AG04450 (cell line): ENCODE results near the gene BNC2. TPM values are rescaled to one million over a fixed set of nuclear protein-coding genes. Genes with fewer than 3 reads are reported as not detected.

Experiments used
- CTCF ChIA-PET: fragments of 300-600, 350-600 bp; formaldehyde crosslinking; extraction: SDS; loops from one replicate; lab custom pipeline; 2022; ENCODE audit warnings: antibody characterized with exemption, inconsistent platforms; lab: Charles Lee
- POLR2A ChIA-PET: fragments of 350-600 bp; formaldehyde crosslinking; extraction: SDS; loops from one replicate; lab custom pipeline; 2021; ENCODE audit warnings: antibody characterized with exemption, inconsistent platforms; lab: Yijun Ruan, JAX
- DNase-seq: peaks from one replicate; pipeline ENCODE4 v3.0.0-alpha.2; 2011; ENCODE audit warnings: low read depth, low spot score
- H3K27ac ChIP-seq: one replicate; pipeline ENCODE4 v1.5.1; 2012; ENCODE audit warnings: low read depth, low read length, control low read depth
- H3K27me3 ChIP-seq: one replicate; pipeline ENCODE4 v1.6.0; 2012; ENCODE audit warnings: low read length; ENCODE audit not compliant: control insufficient read depth, insufficient read depth
- H3K4me3 ChIP-seq: 2 replicates; pipeline ENCODE4 v1.5.1; 2011; ENCODE audit warnings: mild to moderate bottlenecking, low read depth, low read length, control low read depth
- H3K9me3 ChIP-seq: 2 replicates; pipeline ENCODE4 v1.5.1; 2012; ENCODE audit warnings: low read length; ENCODE audit not compliant: control insufficient read depth, insufficient read depth
- polyA plus RNA-seq: library from polyadenylated mRNA; depleted of rRNA; stranded (reverse); fragments of >200 nt; gene quantifications from 2 replicates; pipeline ENCODE4 v1.2.3, GENCODE V29; 2011
- TF ChIP-seq, protein P1 (sequence below): IDR thresholded peaks from 2 replicates; pipeline ENCODE4 v1.5.1; 2011; ENCODE audit warnings: low read depth, low read length, control low read depth, inconsistent platforms

BNC2 gene
- polyA plus RNA-seq, 1 experiment = 49.0 TPM

DNA sequence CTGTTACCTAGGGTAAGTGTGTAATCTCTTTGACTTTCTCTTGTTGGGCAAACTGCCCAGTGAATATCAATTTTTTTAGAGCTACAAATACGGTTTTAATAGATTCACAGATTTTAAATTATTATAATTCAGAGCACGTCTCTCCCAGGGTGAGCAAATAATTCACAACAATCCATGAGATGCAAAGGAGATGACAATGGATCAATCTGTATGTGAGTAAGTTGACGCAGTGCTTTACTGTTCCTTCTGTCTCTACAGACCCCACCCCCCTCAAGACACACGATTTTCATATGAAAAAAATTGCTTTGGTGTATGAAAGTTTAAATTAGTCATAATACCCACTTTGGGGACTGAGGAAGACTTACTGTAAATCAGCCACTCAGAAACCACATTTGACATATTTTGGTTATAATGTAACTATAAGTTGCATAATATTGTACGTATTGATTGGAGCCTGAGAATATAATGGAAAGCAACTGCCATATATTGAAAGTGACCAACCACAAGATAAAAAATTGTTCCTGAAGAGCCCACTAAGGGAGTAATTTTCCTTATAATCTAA, 201.7 kb downstream of the BNC2 start:
- H3K27me3 ChIP-seq = no peaks in the 10 kb centered on the region
- ChIA-PET POLR2A (no interaction called here), CTCF (no interaction called here)
- no peaks in the 10 kb centered on the region for H3K9me3 ChIP-seq
- TF ChIP-seq, protein P1, sequence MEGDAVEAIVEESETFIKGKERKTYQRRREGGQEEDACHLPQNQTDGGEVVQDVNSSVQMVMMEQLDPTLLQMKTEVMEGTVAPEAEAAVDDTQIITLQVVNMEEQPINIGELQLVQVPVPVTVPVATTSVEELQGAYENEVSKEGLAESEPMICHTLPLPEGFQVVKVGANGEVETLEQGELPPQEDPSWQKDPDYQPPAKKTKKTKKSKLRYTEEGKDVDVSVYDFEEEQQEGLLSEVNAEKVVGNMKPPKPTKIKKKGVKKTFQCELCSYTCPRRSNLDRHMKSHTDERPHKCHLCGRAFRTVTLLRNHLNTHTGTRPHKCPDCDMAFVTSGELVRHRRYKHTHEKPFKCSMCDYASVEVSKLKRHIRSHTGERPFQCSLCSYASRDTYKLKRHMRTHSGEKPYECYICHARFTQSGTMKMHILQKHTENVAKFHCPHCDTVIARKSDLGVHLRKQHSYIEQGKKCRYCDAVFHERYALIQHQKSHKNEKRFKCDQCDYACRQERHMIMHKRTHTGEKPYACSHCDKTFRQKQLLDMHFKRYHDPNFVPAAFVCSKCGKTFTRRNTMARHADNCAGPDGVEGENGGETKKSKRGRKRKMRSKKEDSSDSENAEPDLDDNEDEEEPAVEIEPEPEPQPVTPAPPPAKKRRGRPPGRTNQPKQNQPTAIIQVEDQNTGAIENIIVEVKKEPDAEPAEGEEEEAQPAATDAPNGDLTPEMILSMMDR = no peak
- no peak for DNase-seq
- no peak overlapping the region for H3K27ac ChIP-seq
- H3K4me3 ChIP-seq = no peak overlapping the region

DNA sequence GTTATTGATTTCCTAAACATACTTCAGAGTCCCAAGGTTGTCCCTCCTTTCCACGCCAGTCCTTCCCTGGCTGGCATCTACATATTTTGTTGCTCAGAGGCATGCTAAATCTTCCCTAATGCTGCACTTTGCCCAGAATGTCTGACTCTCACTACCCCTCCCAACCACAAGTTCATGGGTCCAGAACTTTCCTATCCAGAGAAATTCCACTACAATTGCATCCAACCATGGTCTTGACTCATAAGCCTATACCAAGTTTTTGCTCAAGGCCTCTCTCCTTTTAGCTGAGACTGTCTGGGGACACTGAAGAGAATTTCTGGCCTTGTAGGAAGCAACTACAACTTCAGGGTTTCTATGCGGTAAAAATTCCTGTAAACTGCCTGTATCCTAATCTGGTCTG, 206.3 kb downstream of the BNC2 start:
- TF ChIP-seq, protein P1 = no peak
- CTCF ChIA-PET = no interaction called here

GRCh38 chr9:16661816-16662215, 208.7 kb downstream of the BNC2 start:
- Histone ChIP-seq H3K27me3 (no peaks in the 10 kb centered on the region), H3K4me3 (no peak overlapping the region), H3K9me3 (no peaks in the 10 kb centered on the region), H3K27ac (no peak overlapping the region)
- TF ChIP-seq, protein P1 = no peak
- ChIA-PET CTCF (no interaction called here), POLR2A (no interaction called here)
- no peak for DNase-seq

More for the DNA sequence above, 206.3 kb downstream of the BNC2 start:
- H3K9me3 ChIP-seq = no peaks in the 10 kb centered on the region
- H3K27ac ChIP-seq = no peak overlapping the region
- no peak overlapping the region for H3K4me3 ChIP-seq
- POLR2A ChIA-PET = no interaction called here
- H3K27me3 ChIP-seq = no peaks in the 10 kb centered on the region
- DNase-seq = no peak

DNA sequence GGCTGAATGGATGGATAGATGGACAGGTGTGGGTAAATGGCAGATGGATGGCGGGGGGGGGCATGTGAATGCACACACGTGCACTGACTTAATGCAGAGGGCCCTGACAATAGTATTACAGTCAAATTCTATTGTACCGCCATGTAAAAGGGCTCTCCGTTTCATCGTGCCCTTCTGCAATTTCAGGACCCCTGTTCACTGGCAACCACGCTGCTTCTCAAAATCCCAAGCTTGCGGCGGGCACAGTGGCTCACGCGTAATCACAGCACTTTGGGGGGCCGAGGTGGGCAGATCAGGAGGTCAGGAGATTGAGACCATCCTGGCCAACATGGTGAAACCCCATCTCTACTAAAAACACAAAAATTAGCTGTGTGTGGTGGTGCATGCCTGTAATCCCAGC, 211.4 kb downstream of the BNC2 start:
- DNase-seq = no peak
- TF ChIP-seq, protein P1 = no peak
- H3K27ac ChIP-seq = no peak overlapping the region
- H3K27me3 ChIP-seq = no peaks in the 10 kb centered on the region
- no peaks in the 10 kb centered on the region for H3K9me3 ChIP-seq
- CTCF ChIA-PET = no interaction called here
- POLR2A ChIA-PET = no interaction called here
- no peak overlapping the region for H3K4me3 ChIP-seq

DNA sequence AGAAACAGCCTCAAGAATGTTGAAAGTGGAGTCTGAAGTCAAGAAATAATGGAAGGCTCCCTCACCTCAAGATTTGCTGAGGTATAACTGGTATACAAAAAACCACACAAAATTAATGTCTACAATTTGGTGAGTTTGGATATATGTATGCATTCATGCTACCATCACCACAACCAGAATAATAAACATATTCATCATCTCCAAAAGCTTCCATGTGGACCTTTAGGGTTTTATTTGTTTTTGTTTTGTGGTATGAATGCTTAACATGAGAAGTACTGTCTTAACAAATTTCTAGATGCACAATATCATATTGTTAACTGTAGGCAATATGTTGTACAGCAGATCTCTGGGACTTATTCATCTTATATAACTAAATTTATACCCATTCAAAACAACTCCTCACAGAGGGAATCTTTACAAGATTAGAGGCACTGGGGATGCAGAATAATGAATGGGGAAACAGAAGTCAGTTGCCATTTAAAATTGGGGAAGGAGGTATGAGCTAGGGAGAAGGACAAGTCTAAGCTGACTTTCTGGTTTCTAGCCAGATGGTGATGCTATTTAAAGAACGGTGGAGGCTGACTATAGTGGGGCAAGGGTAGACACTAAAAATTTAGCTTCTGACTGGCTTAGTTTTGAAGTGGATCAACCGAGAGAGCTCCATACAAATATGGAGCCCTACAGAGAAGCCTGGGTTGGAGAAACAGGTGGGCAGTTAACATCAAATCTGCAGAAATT, 213.9 kb downstream of the BNC2 start:
- Histone ChIP-seq H3K9me3 (no peaks in the 10 kb centered on the region), H3K27ac (no peak overlapping the region), H3K4me3 (no peak overlapping the region), H3K27me3 (no peaks in the 10 kb centered on the region)
- POLR2A ChIA-PET = interaction anchor here (1.0 kb wide), 2 partner anchors 170 to 216 kb away, joined by 3 read pairs; no protein-coding TSS in a partner anchor
- TF ChIP-seq, protein P1 = no peak
- CTCF ChIA-PET = interaction anchor here (0.6 kb wide), 1 partner anchor 38 kb away, joined by 3 read pairs; no protein-coding TSS in a partner anchor
- DNase-seq = no peak
